ENCODE results near the gene OVCH2.
A peak's percentile ranks its signal among the peaks of the same experiment; 100 is the strongest.
"Not testable (repeated sequence)": the region's sequence is repeated elsewhere in the genome, so short reads cannot be mapped to it uniquely, and the experiment has no call there.

OVCH2 gene

DNA sequence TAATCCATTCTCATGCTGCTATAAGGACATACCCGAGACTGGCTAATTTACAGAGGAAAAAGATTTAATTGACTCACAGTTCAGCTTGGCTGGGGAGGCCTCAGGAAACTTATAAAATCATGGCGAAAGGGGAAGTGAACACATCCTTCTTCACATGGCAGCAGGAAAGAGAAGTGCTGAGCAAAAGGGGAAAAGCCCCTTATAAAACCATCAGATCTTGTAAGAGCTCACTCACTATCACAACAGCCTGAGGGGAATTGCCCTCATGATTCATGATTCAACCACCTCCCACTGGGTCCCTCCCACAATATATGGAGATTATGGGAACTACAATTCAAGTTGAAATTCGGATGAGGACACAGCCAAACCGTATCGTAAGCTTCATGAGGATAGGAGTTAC lies 29.2 kb downstream of the OVCH2 start:
- Mint-ChIP-seq H3K9me3 (no peaks in the 10 kb centered on the region), H3K4me1 (peaks cover 20% of the 10 kb centered on the region), H3K4me3 (no peak overlapping the region), H3K27ac (no peak overlapping the region), H3K27me3 (peaks cover 69% of the 10 kb centered on the region)
- DNase-seq, result no peak
- ATAC-seq, result no peak

DNA sequence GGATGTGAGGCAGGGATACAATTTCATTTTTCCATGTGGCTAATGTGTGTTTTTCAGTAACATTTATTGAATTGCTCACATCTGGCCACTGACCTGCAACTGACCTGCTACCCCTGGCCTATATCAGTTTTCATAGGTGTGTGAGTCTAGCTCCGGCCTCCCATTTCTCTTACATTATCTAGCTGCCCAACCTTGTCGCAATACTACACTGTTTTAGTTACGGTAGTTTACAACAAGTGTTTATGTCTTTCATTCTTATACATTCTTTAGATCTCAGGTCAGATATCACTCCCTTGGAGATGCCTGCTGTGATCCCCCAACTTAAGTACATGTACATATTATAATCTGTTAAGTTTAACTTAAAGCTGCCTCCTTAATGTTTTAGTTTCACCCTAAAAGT lies 30.6 kb downstream of the OVCH2 start:
- H3K9me3 Mint-ChIP-seq, result no peaks in the 10 kb centered on the region

DNA sequence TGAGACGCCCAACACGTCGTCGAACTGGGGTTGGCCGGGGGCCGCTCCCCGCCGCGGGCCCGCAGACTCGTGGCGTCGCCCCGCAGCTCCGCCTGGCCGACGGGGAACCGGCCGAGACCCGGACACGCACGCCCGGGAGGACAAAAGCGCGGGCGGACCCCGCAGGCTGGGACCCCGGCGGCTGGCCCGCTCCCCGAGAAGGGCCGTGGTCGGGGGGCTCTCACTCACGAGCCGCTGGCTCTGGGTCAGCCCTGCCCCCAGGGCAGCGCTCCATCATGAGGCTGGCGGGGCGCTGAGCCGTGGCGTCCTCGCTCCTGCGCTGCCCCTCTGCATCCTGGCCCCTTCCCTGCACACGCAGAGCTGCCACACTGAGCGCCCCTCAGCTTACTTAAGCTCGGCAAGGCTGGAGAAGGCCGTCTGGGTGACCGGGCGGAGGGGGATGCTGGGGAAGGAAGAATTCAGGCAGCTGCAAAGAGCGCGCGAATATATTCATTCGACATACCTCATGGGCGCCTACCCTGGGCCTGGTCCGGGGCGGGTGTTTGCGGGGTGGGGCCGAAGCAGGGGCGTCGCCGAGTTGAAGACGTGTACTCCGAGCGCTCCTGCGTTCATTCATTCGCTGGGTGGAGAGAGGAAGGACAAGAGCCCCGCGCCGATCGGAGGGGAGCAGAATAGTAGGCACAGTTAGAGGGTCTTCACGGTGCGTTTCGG lies 32.4 kb downstream of the OVCH2 start:
- Mint-ChIP-seq H3K4me1 (peaks cover 36% of the 10 kb centered on the region), H3K27ac (peak overlapping the region in 1 of 2 donors; percentile 22), H3K9me3 (no peaks in the 10 kb centered on the region), H3K4me3 (peak overlapping the region; percentile 70 to 75), H3K27me3 (peaks cover 66% of the 10 kb centered on the region)
- ATAC-seq (peak; percentile 47), DNase-seq (no peak)

More for the DNA sequence above, 30.6 kb downstream of the OVCH2 start:
- H3K4me1 Mint-ChIP-seq, result peaks cover 34% of the 10 kb centered on the region
- H3K4me3 Mint-ChIP-seq, result no peak overlapping the region
- no peak for ATAC-seq
- DNase-seq, result no peak
- H3K27ac Mint-ChIP-seq, result no peak overlapping the region
- peaks cover 77% of the 10 kb centered on the region for H3K27me3 Mint-ChIP-seq

DNA sequence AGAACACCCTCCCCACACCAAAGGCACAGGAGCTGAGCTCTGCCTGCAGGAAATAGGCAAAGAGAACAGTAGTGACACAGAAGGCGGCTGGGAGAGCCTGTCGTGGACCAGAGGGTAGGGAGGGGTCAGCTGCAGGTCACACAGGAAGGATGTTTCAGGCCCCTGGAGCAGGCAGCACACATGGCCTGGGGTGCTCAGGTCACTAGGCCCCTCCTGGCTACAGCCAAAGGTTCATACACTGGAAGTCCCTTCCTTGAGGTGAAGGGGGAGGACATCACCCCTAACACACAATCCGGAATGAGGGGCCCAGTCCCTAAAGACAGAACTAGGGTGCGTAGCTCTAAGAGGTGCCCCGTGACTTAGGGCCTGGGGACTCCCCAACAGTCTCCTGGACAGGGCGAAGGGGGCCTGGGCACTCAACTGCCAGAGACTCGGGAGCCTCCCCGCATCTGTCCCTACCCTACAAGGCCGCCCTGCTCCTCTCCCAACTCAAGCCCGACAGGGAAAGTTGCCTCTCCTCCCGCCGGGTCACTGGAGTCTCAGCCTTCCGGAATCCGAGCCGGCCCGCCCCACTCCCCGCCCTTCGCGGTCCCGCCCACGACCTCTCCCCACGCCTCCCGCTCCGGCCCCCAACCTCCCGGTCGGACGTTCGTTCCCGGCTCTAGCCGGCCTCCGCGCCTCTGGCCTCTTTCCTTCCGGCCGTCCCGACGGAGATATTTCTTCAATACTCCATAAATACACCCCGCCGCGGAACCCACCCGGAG lies 33.1 kb downstream of the OVCH2 start, which contains the start of gene CYB5R2:
Gene CYB5R2, minus strand, starts transcription at position 541 of the 764 bp plus-strand sequence. CDS start 675 bp downstream, outside the sequence.
- H3K4me3 Mint-ChIP-seq, result peak within 1 kb of the TSS; percentile 70 to 75
- peaks cover 62% of the 10 kb centered on the region for H3K27me3 Mint-ChIP-seq
- H3K27ac Mint-ChIP-seq, result peak within 1 kb of the TSS; percentile 48 to 49
- ATAC-seq (peak; percentile 24), DNase-seq (no peak)
- peaks cover 36% of the 10 kb centered on the region for H3K4me1 Mint-ChIP-seq
- H3K9me3 Mint-ChIP-seq, result no peaks in the 10 kb centered on the region

DNA sequence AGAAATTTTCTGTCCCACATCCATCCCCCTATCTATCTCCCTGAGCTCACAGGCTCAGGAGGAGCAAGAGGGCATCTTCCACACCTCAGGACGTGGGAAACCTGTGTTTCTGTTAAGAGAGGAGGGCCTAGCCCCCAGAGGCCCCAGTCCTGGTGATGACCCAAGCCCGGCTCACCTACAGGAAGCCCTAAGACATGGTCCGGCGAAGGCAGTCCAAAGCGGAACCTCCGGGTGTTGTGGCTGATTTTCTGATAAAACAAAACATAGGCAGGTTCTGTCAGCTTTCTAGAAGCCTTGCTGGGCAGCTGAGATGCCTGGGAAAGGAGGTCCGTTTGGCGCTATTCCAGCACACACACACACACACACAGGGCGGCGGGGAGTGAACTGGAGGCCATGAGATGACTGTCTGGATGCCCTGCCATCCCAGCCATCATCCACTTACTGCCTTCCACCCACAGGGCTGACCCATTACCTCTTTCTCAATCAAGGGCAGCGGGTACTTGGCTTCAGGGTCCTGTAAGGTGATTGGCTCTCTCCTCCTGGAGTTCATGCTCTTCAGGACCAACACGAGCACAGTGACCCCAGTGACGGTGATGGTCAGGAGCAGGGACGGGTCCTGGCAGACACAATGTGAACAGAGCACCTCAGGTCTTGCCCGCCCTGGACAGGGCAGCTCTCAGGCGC lies 33.9 kb downstream of the OVCH2 start:
- ATAC-seq, result peak; percentile 1
- Mint-ChIP-seq H3K9me3 (no peaks in the 10 kb centered on the region), H3K4me3 (peak overlapping the region; percentile 68 to 75), H3K27me3 (peaks cover 55% of the 10 kb centered on the region), H3K27ac (peak overlapping the region; percentile 48 to 49), H3K4me1 (peaks cover 36% of the 10 kb centered on the region)
- no peak for DNase-seq

DNA sequence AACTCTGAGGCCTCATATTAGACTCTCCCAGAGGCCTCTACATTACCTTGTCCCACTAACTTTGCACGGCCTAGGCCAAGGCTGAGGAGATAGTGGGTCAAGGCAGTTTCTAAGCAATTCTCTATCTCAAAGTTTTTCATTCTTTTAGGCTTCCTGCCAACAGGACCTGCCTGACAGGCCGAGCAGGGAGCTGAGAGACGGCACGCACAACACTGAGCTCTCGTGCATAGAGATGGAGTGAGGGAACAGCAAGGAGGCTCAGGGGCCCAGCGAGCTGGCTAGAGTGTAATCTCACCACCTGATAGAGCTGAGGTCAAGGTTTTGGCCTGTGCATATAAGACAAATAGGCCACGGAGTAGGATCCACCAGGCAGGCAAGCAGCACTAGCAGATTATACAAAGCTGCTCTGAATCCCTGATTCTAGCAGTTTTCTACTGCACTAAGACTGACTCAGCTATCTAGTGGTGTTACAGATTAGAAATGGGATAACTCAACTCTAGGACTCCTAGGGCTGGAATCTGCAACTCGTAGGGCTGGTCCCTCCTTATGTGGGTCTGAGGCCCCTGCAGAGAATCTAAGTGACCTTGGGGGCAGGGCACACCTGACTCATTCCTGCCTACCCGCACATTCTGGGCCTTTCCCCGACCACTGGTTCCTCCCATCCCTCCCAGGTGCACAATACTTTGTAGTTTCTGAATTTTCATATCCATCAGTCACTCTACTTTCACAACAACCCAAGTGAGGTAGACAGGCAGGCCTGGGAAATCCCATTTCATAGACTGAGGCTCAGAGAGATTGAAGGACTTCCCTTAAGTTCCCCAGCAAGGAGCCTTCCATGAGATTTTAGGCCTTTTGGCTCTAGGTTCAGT lies 34.7 kb downstream of the OVCH2 start:
- ATAC-seq (peak; percentile 81), DNase-seq (peak in 1 of 2 donors; percentile 61)
- Mint-ChIP-seq H3K27ac (peak overlapping the region in 1 of 2 donors; percentile 85), H3K4me3 (peak overlapping the region; percentile 48 to 57), H3K4me1 (peaks cover 36% of the 10 kb centered on the region), H3K9me3 (no peaks in the 10 kb centered on the region), H3K27me3 (peaks cover 48% of the 10 kb centered on the region)

DNA sequence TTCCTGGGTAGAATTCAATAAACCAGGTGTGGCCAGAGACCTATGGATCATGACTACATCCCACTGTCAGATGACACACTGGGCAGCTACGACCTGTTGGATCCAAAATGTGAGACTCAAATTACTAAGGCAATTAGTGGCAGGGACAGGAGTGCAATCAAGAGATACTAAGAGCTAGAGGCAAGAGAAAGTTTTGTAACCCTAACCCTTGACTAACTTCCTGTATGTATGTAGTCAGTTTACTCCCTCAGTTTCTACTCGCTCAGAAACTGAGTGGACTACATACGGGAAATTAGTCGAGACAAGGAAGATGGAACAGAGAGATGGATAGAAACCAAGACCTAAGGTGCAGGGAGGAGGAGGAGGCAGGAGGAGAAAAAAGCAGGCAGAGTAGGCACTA lies 35.6 kb downstream of the OVCH2 start:
- H3K27me3 Mint-ChIP-seq, result peaks cover 45% of the 10 kb centered on the region
- peaks cover 36% of the 10 kb centered on the region for H3K4me1 Mint-ChIP-seq
- no peak for ATAC-seq
- no peak overlapping the region for H3K27ac Mint-ChIP-seq
- DNase-seq, result no peak
- H3K9me3 Mint-ChIP-seq, result no peaks in the 10 kb centered on the region
- no peak overlapping the region for H3K4me3 Mint-ChIP-seq

DNA sequence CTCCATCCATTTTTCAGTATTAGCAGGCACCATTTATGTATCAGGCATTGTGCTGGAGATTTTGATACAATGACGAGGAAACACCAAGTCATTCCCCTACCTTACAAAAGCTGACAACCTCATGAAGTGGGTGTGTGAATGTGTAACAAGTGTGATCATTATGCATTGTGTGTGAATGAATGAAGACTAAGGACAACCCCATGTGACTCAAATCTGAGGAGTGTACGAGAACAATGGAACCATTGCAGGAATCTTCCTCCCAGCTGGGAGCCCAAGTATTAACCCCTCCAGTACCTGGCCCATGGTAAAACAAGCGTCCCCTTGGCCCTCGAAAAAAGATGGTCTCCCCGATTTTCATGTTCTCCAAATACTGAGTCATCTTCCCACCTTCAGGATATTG lies 37.4 kb downstream of the OVCH2 start:
- peaks cover 28% of the 10 kb centered on the region for H3K4me1 Mint-ChIP-seq
- DNase-seq (no peak), ATAC-seq (no peak)
- no peak overlapping the region for H3K4me3 Mint-ChIP-seq
- H3K9me3 Mint-ChIP-seq, result no peaks in the 10 kb centered on the region
- peak overlapping the region in 1 of 2 donors; percentile 71 for H3K27ac Mint-ChIP-seq
- peaks cover 29% of the 10 kb centered on the region for H3K27me3 Mint-ChIP-seq

DNA sequence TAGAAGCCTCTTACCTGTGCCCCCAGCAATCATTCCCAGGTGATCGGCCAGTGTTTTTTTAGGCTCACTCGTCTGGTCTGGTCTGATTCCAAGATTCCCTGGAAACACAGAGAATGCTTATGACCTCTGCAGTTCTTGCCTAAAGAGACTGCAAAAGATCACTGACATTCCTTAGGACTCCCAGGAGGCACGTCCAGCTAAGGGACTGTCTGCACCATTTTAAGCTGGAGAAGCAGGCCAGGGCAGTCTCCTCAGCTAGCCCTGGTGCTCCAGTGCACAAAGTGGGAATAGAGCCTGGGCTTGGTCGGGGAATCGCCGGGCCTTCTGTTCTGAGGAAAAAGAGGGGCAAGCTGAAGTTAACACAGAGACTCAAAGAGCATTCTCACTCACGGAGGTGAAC lies 37.8 kb downstream of the OVCH2 start:
- Mint-ChIP-seq H3K27me3 (peaks cover 26% of the 10 kb centered on the region), H3K27ac (no peak overlapping the region)
- DNase-seq, result no peak

DNA sequence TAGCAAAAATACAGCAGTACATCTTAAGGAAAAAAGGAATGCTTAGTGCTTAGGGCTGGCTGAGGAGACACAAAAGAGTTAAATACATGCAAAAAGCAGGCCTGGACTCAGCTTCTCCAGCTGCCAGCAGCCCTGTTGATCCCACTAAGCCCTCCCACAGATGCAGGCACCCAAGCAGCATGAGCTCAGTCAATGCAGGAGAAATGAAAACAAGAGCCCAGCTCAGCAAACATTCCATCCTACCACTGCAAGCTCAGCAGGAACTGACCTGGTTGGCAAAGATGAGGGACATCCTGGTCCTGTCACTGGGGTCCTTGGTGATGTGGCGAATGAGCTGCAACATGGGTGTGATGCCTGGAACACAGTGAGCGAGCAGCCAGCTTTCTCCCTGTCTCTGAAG lies 38.8 kb downstream of the OVCH2 start:
- Mint-ChIP-seq H3K27ac (no peak overlapping the region), H3K4me3 (no peak overlapping the region), H3K4me1 (peaks cover 21% of the 10 kb centered on the region), H3K27me3 (peaks cover 19% of the 10 kb centered on the region), H3K9me3 (no peaks in the 10 kb centered on the region)
- DNase-seq, result no peak
- no peak for ATAC-seq

More for the DNA sequence above, 37.8 kb downstream of the OVCH2 start:
- ATAC-seq, result no peak
- Mint-ChIP-seq H3K4me3 (no peak overlapping the region), H3K9me3 (no peaks in the 10 kb centered on the region), H3K4me1 (peaks cover 27% of the 10 kb centered on the region)

DNA sequence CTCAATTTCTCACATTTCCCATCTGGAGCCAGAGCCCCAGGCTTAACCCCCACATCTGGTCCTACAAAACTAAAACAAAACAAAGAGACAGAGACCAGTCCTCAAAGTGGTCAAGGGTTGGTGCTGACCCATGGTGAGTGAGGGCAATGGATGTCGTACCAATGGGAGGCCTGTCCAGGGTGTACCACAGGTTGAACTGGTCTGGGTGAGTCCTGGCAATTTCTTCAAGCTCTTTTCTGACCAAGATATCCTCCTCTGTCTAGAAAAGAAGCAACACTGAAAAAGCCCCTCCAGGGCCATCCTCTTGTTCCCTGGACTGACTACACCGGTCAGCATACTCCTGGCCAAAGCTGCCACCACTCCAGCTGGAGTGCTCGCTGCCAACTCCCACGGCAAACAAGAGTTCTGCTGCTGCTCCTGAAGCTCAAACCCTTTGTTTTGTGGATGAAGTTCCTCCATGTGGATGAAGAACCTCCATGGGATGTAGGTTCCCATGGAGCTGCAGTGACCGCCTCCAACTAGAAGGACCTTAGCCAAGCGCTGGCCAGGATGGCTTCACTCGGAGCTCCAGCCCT lies 39.9 kb downstream of the OVCH2 start:
- no peak overlapping the region for H3K4me3 Mint-ChIP-seq
- DNase-seq (no peak), ATAC-seq (no peak)
- peaks cover 8% of the 10 kb centered on the region for H3K27me3 Mint-ChIP-seq
- peak overlapping the region in 1 of 2 donors; percentile 37 for H3K27ac Mint-ChIP-seq
- H3K9me3 Mint-ChIP-seq, result no peaks in the 10 kb centered on the region
- peaks cover 10% of the 10 kb centered on the region for H3K4me1 Mint-ChIP-seq

DNA sequence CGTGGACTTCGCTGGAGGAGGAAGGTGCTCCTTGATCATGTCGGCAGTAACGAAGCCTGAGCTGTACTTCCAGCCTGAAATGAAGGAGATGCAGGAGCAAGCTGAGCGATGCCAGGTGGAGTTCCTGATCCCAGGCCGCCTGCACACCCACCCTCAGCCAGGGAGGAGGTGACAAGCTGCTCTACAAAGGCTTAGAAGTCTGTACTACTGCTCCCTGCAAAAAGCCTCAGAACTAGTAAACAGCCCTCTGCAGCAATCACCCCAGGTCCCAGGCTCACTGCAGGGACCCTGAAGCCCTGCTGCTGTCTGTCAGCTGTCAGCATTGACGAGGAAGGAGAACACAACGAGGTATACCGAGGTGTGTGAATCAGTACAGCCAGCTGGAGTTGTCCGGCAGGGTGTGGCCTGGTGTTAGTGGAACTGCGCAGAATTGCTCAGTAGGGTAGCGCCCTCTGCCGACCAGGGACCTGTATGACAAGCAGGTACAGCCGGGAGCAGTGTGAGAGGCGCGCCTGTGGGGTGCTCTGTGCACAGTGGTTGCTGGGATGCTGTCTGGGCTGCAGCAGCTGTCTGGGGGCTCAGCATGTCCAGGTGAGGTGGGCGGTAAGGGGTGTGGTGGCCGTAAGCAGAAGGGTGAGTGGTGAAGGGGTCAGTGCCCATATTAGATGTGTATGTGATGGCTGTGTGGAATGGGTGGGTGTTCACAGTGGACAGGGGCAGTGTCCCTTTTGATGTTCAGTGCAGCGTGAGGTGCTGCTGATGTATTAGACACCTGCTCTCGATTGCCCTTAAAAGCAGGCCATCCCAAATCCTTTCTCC lies 40.6 kb downstream of the OVCH2 start:
- ATAC-seq, result peak; percentile 94
- Mint-ChIP-seq H3K4me1 (peaks cover 3% of the 10 kb centered on the region), H3K4me3 (no peak overlapping the region), H3K27ac (no peak overlapping the region), H3K9me3 (no peaks in the 10 kb centered on the region), H3K27me3 (peaks cover 8% of the 10 kb centered on the region)
- DNase-seq, result peak; percentile 75

DNA sequence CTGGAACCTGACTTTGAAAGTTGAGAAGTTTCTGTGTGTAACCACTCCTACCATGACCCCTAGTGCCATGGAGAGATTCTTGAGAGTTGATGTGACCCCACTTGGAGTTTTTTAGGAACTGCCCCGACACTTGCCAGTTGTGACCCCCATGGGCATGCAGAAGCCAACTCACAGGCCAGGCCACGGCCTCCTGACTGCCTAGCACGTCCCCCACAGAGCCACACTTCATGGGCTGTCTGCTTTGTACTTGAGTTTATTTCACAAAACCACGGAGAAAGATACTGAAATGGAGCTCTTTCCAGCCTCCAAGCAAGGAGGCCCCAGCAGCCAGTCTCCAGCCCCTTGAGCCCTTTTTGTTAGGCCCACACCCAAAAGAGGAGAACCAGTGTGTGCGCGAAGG lies 41.4 kb downstream of the OVCH2 start:
- no peak for DNase-seq
- no peak overlapping the region for H3K27ac Mint-ChIP-seq
- H3K4me1 Mint-ChIP-seq, result no peaks in the 10 kb centered on the region
- ATAC-seq, result no peak
- H3K4me3 Mint-ChIP-seq, result no peak overlapping the region
- no peaks in the 10 kb centered on the region for H3K9me3 Mint-ChIP-seq
- peaks cover 8% of the 10 kb centered on the region for H3K27me3 Mint-ChIP-seq

DNA sequence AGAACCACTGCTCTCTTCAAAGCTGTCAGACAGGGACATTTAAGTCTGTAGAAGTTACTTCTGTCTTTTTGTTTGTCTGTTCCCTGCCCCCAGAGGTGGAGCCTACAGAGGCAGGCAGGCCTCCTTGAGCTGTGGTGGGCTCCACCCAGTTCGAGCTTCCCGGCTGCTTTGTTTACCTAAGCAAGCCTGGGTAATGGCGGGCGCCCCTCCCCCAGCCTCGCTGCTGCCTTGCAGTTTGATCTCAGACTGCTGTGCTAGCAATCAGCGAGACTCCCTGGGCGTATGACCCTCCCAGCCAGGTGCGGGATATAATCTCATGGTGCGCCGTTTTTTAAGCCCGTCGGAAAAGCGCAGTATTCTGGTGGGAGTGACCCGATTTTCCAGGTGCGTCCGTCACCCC lies 42.7 kb downstream of the OVCH2 start:
- H3K4me1 Mint-ChIP-seq, H3K4me3 Mint-ChIP-seq, H3K27me3 Mint-ChIP-seq, DNase-seq, H3K27ac Mint-ChIP-seq, H3K9me3 Mint-ChIP-seq, ATAC-seq: not testable (repeated sequence)
